Measurements from ENCODE around the gene AFMID.

The AFMID gene

GRCh38 chr17:78224231-78225087 is 37.3 kb downstream of the AFMID start:
- H3K4me1 ChIP-seq (ENCODE audit: control insufficient read depth, insufficient read depth, low read length): no peaks in the 10 kb centered on the region
- no peak overlapping the region for H3K4me3 ChIP-seq (ENCODE audit: low read length)
- no peaks in the 10 kb centered on the region for H3K36me3 ChIP-seq (ENCODE audit: control insufficient read depth, insufficient read depth, low read length)
- H3K27ac ChIP-seq (ENCODE audit: low read depth, low read length): no peak overlapping the region
- H3K27me3 ChIP-seq (ENCODE audit: control insufficient read depth, insufficient read depth, low read length): no peaks in the 10 kb centered on the region
- no peak overlapping the region for H3K9ac ChIP-seq (ENCODE audit: low read length)

- H3K4me1 ChIP-seq (ENCODE audit: control insufficient read depth, insufficient read depth, low read length): no peaks in the 10 kb centered on the region
- H3K27me3 ChIP-seq (ENCODE audit: control insufficient read depth, insufficient read depth, low read length): peaks cover under 1% of the 10 kb centered on the region
- H3K36me3 ChIP-seq (ENCODE audit: control insufficient read depth, insufficient read depth, low read length): no peaks in the 10 kb centered on the region
- no peak overlapping the region for H3K27ac ChIP-seq (ENCODE audit: low read depth, low read length)
- H3K4me3 ChIP-seq (ENCODE audit: low read length): no peak overlapping the region
- no peak overlapping the region for H3K9ac ChIP-seq (ENCODE audit: low read length)
Measured at GRCh38 chr17:78225088-78225865, 38.1 kb downstream of the AFMID start.

GRCh38 chr17:78226055-78226758 is 39.0 kb downstream of the AFMID start:
- H3K9ac ChIP-seq (ENCODE audit: low read length): no peak overlapping the region
- peaks cover 10% of the 10 kb centered on the region for H3K27me3 ChIP-seq (ENCODE audit: control insufficient read depth, insufficient read depth, low read length)
- H3K27ac ChIP-seq (ENCODE audit: low read depth, low read length): no peak overlapping the region
- H3K36me3 ChIP-seq (ENCODE audit: control insufficient read depth, insufficient read depth, low read length): no peaks in the 10 kb centered on the region
- no peaks in the 10 kb centered on the region for H3K4me1 ChIP-seq (ENCODE audit: control insufficient read depth, insufficient read depth, low read length)
- H3K4me3 ChIP-seq (ENCODE audit: low read length): no peak overlapping the region

- Histone ChIP-seq H3K9ac (ENCODE audit: low read length) (no peak overlapping the region), H3K27ac (ENCODE audit: low read depth, low read length) (no peak overlapping the region), H3K4me3 (ENCODE audit: low read length) (no peak overlapping the region), H3K4me1 (ENCODE audit: control insufficient read depth, insufficient read depth, low read length) (no peaks in the 10 kb centered on the region), H3K36me3 (ENCODE audit: control insufficient read depth, insufficient read depth, low read length) (no peaks in the 10 kb centered on the region), H3K27me3 (ENCODE audit: control insufficient read depth, insufficient read depth, low read length) (peaks cover 15% of the 10 kb centered on the region)
Measured at GRCh38 chr17:78226759-78227454, 39.7 kb downstream of the AFMID start.

- peaks cover 21% of the 10 kb centered on the region for H3K27me3 ChIP-seq (ENCODE audit: control insufficient read depth, insufficient read depth, low read length)
- H3K36me3 ChIP-seq (ENCODE audit: control insufficient read depth, insufficient read depth, low read length): no peaks in the 10 kb centered on the region
- no peak overlapping the region for H3K4me3 ChIP-seq (ENCODE audit: low read length)
- H3K9ac ChIP-seq (ENCODE audit: low read length): no peak overlapping the region
- H3K4me1 ChIP-seq (ENCODE audit: control insufficient read depth, insufficient read depth, low read length): no peaks in the 10 kb centered on the region
- no peak overlapping the region for H3K27ac ChIP-seq (ENCODE audit: low read depth, low read length)
Measured at GRCh38 chr17:78227455-78227916, 40.3 kb downstream of the AFMID start.

- Histone ChIP-seq H3K27me3 (ENCODE audit: control insufficient read depth, insufficient read depth, low read length) (peaks cover 26% of the 10 kb centered on the region), H3K4me1 (ENCODE audit: control insufficient read depth, insufficient read depth, low read length) (no peaks in the 10 kb centered on the region), H3K27ac (ENCODE audit: low read depth, low read length) (no peak overlapping the region), H3K4me3 (ENCODE audit: low read length) (no peak overlapping the region), H3K36me3 (ENCODE audit: control insufficient read depth, insufficient read depth, low read length) (no peaks in the 10 kb centered on the region), H3K9ac (ENCODE audit: low read length) (no peak overlapping the region)
Measured at GRCh38 chr17:78228176-78228575, 41.0 kb downstream of the AFMID start.

- H3K4me1 ChIP-seq (ENCODE audit: control insufficient read depth, insufficient read depth, low read length): no peaks in the 10 kb centered on the region
- H3K27ac ChIP-seq (ENCODE audit: low read depth, low read length): no peak overlapping the region
- H3K4me3 ChIP-seq (ENCODE audit: low read length): no peak overlapping the region
- peaks cover 26% of the 10 kb centered on the region for H3K27me3 ChIP-seq (ENCODE audit: control insufficient read depth, insufficient read depth, low read length)
- no peak overlapping the region for H3K9ac ChIP-seq (ENCODE audit: low read length)
- H3K36me3 ChIP-seq (ENCODE audit: control insufficient read depth, insufficient read depth, low read length): no peaks in the 10 kb centered on the region
Measured at GRCh38 chr17:78230252-78230962, 43.2 kb downstream of the AFMID start.

- Histone ChIP-seq H3K9ac (ENCODE audit: low read length) (no peak within 1 kb of the TSS), H3K4me1 (ENCODE audit: control insufficient read depth, insufficient read depth, low read length) (no peaks in the 10 kb centered on the region)
Measured at GRCh38 chr17:78230996-78231935, 44.1 kb downstream of the AFMID start, which contains the start of gene TMEM235. Gene TMEM235, plus strand, starts transcription at chr17:78231631. Its CDS starts 393 bp downstream, at chr17:78232024.

GRCh38 chr17:78231991-78232858 is 45.1 kb downstream of the AFMID start:
- Histone ChIP-seq H3K36me3 (ENCODE audit: control insufficient read depth, insufficient read depth, low read length) (no peaks in the 10 kb centered on the region), H3K9ac (ENCODE audit: low read length) (no peak overlapping the region), H3K4me3 (ENCODE audit: low read length) (no peak overlapping the region), H3K4me1 (ENCODE audit: control insufficient read depth, insufficient read depth, low read length) (no peaks in the 10 kb centered on the region), H3K27me3 (ENCODE audit: control insufficient read depth, insufficient read depth, low read length) (peaks cover 26% of the 10 kb centered on the region), H3K27ac (ENCODE audit: low read depth, low read length) (no peak overlapping the region)

More at GRCh38 chr17:78230996-78231935, 44.1 kb downstream of the AFMID start, which contains the start of gene TMEM235:
- no peak within 1 kb of the TSS for H3K4me3 ChIP-seq (ENCODE audit: low read length)
- H3K27me3 ChIP-seq (ENCODE audit: control insufficient read depth, insufficient read depth, low read length): peaks cover 26% of the 10 kb centered on the region
- no peak within 1 kb of the TSS for H3K27ac ChIP-seq (ENCODE audit: low read depth, low read length)
- H3K36me3 ChIP-seq (ENCODE audit: control insufficient read depth, insufficient read depth, low read length): no peaks in the 10 kb centered on the region

- Histone ChIP-seq H3K36me3 (ENCODE audit: control insufficient read depth, insufficient read depth, low read length) (no peaks in the 10 kb centered on the region), H3K27ac (ENCODE audit: low read depth, low read length) (no peak overlapping the region), H3K27me3 (ENCODE audit: control insufficient read depth, insufficient read depth, low read length) (peaks cover 26% of the 10 kb centered on the region), H3K9ac (ENCODE audit: low read length) (no peak overlapping the region), H3K4me3 (ENCODE audit: low read length) (no peak overlapping the region), H3K4me1 (ENCODE audit: control insufficient read depth, insufficient read depth, low read length) (no peaks in the 10 kb centered on the region)
Measured at GRCh38 chr17:78232859-78233173, 45.7 kb downstream of the AFMID start.

Data from rectal smooth muscle tissue (tissue), 1 donor.